ENCODE data around the gene FAM53A. TPM values are rescaled to one million over a fixed set of nuclear protein-coding genes. Genes with fewer than 3 reads are reported as not detected.
"Not testable (repeated sequence)": the region's sequence is repeated elsewhere in the genome, so short reads cannot be mapped to it uniquely, and the experiment has no call there.

FAM53A gene
- total and polyA plus RNA-seq, 12 donors: 0.44 to 6.2 (median 1.4) TPM

GRCh38 chr4:1610791-1611500 lies 73.2 kb downstream of the FAM53A start:
- 74 to 82% (median 76%) methylated on average over 7 to 21 of the region's 21 CpGs for WGBS, 4 donors
- Histone ChIP-seq H3K9me3 (replicated peaks in 1 of 3) (no peaks in the 10 kb centered on the region), H3K27ac (no peak overlapping the region), H3K4me1 (replicated peaks in 1 of 2) (no peaks in the 10 kb centered on the region), H3K4me3 (no peak overlapping the region), H3K27me3 (no peaks in the 10 kb centered on the region), H3K36me3 (replicated peaks in 1 of 2) (no peaks in the 10 kb centered on the region)
- TF ChIP-seq CTCF (IDR thresholded peaks at IDR 0.05) (no peak), POLR2A (IDR thresholded peaks at IDR 0.05) (no peak)
- no peak for DNase-seq
- intact Hi-C loops (cut with DNase I): no loop called here

GRCh38 chr4:1609901-1610790 lies 74.0 kb downstream of the FAM53A start:
- H3K27ac ChIP-seq: no peak overlapping the region
- no peaks in the 10 kb centered on the region for H3K27me3 ChIP-seq
- no peaks in the 10 kb centered on the region for H3K36me3 ChIP-seq (replicated peaks in 1 of 2)
- H3K4me1 ChIP-seq (replicated peaks in 1 of 2): no peaks in the 10 kb centered on the region
- intact Hi-C loops (cut with DNase I): no loop called here
- TF ChIP-seq CTCF (IDR thresholded peaks at IDR 0.05) (no peak), POLR2A (IDR thresholded peaks at IDR 0.05) (no peak)
- WGBS, 4 donors: 79 to 94% (median 88%) methylated on average over 20 to 27 of the region's 27 CpGs
- no peak overlapping the region for H3K4me3 ChIP-seq
- DNase-seq: no peak
- H3K9me3 ChIP-seq (replicated peaks in 1 of 3): no peaks in the 10 kb centered on the region

GRCh38 chr4:1608821-1609500 lies 75.2 kb downstream of the FAM53A start:
- TF ChIP-seq CTCF (IDR thresholded peaks at IDR 0.05) (no peak), POLR2A (IDR thresholded peaks at IDR 0.05) (no peak)
- 68 to 76% (median 72%) methylated on average over 10 to 17 of the region's 17 CpGs for WGBS, 4 donors
- Histone ChIP-seq H3K4me3 (no peak overlapping the region), H3K9me3 (replicated peaks in 1 of 3) (no peaks in the 10 kb centered on the region), H3K27me3 (no peaks in the 10 kb centered on the region), H3K36me3 (replicated peaks in 1 of 2) (no peaks in the 10 kb centered on the region), H3K4me1 (replicated peaks in 1 of 2) (no peaks in the 10 kb centered on the region), H3K27ac (no peak overlapping the region)
- no peak for DNase-seq
- intact Hi-C loops (cut with DNase I): no loop called here

- TF ChIP-seq CTCF (IDR thresholded peaks at IDR 0.05) (no peak), POLR2A (IDR thresholded peaks at IDR 0.05) (no peak)
- WGBS, 4 donors: 69 to 74% (median 72%) methylated on average over 13 to 24 of the region's 24 CpGs
These were observed 75.8 kb downstream of the FAM53A start for GRCh38 chr4:1608196-1608820.

GRCh38 chr4:1607436-1608195 lies 76.5 kb downstream of the FAM53A start:
- H3K36me3 ChIP-seq (replicated peaks in 1 of 2); DNase-seq; H3K27me3 ChIP-seq; H3K4me3 ChIP-seq; H3K4me1 ChIP-seq (replicated peaks in 1 of 2); intact Hi-C loops (cut with DNase I); H3K9me3 ChIP-seq (replicated peaks in 1 of 3); H3K27ac ChIP-seq: not testable (repeated sequence)
- 81 to 92% (median 87%) methylated on average over 23 of the region's 23 CpGs for WGBS, 4 donors

More at GRCh38 chr4:1608196-1608820, 75.8 kb downstream of the FAM53A start:
- no peak for DNase-seq
- H3K36me3 ChIP-seq (replicated peaks in 1 of 2): no peaks in the 10 kb centered on the region
- peaks cover 4% of the 10 kb centered on the region for H3K27me3 ChIP-seq
- no peaks in the 10 kb centered on the region for H3K9me3 ChIP-seq (replicated peaks in 1 of 3)
- H3K4me1 ChIP-seq (replicated peaks in 1 of 2): no peaks in the 10 kb centered on the region
- H3K4me3 ChIP-seq: no peak overlapping the region
- no peak overlapping the region for H3K27ac ChIP-seq
- intact Hi-C loops (cut with DNase I): no loop called here
